GM23338 (cell line): ENCODE results near the gene NCOA7. TPM values are rescaled to one million over a fixed set of nuclear protein-coding genes. Genes with fewer than 3 reads are reported as not detected.

ENCODE experiments used
- ATAC-seq: fragments of 200-7000 bp; cut with Tn5 transposase; 3 replicates; pipeline ENCODE4 v1.9.1; 2020
- DNase-seq: peaks from one replicate; pipeline ENCODE4 v3.0.0-alpha.2; 2015; ENCODE audit warnings: low spot score
- H2AFZ ChIP-seq: fragments of 200-600 bp; sonication (generic); 2 replicates; pipeline ENCODE4 v1.8.0; 2016; ENCODE audit warnings: antibody characterized with exemption, mild to moderate bottlenecking, moderate library complexity
- H3F3A ChIP-seq: fragments of 200-600 bp; sonication (generic); replicated peaks from 2 replicates; pipeline ENCODE4 v1.8.0; 2017; ENCODE audit warnings: antibody characterized with exemption, mixed run types, low read depth
- H3K27ac ChIP-seq: fragments of 200-600 bp; sonication (generic); 2 replicates; pipeline ENCODE4 v1.6.1; 2016; ENCODE audit warnings: low read depth
- H3K27me3 ChIP-seq: fragments of 200-600 bp; sonication (generic); 2 replicates; pipeline ENCODE4 v1.8.0; 2016; ENCODE audit warnings: mild to moderate bottlenecking, mixed run types, moderate library complexity; ENCODE audit not compliant: insufficient read depth
- H3K36me3 ChIP-seq: fragments of 200-600 bp; sonication (generic); 2 replicates; pipeline ENCODE4 v1.8.0; 2016; ENCODE audit warnings: mild to moderate bottlenecking; ENCODE audit not compliant: insufficient read depth
- H3K4me1 ChIP-seq: fragments of 200-600 bp; sonication (generic); 2 replicates; pipeline ENCODE4 v1.8.0; 2016; ENCODE audit warnings: mild to moderate bottlenecking, moderate library complexity; ENCODE audit not compliant: insufficient read depth
- H3K4me2 ChIP-seq: fragments of 200-600 bp; sonication (generic); 2 replicates; pipeline ENCODE4 v1.7.1; 2017; ENCODE audit warnings: mixed run types
- H3K4me3 ChIP-seq: fragments of 200-600 bp; sonication (generic); 2 replicates; pipeline ENCODE4 v1.6.1; 2016; ENCODE audit warnings: mixed run types
- H3K79me2 ChIP-seq: fragments of 200-600 bp; sonication (generic); replicated peaks from 2 replicates; pipeline ENCODE4 v1.8.0; 2017; ENCODE audit warnings: mild to moderate bottlenecking; ENCODE audit not compliant: insufficient read depth
- H3K9me2 ChIP-seq: fragments of 200-600 bp; sonication (generic); 2 replicates; pipeline ENCODE4 v1.8.0; 2017; ENCODE audit not compliant: insufficient read depth
- H4K20me1 ChIP-seq: fragments of 200-600 bp; sonication (generic); replicated peaks from 2 replicates; pipeline ENCODE4 v1.8.0; 2017; ENCODE audit warnings: mild to moderate bottlenecking; ENCODE audit not compliant: insufficient read depth
- H3K27ac Mint-ChIP-seq: 2 replicates; pipeline ENCODE4 v1.8.0; 2020; ENCODE audit warnings: inconsistent platforms, mild to moderate bottlenecking, moderate library complexity, mixed read lengths
- H3K27me3 Mint-ChIP-seq: 3 replicates; pipeline ENCODE4 v1.8.0; 2022; ENCODE audit warnings: low read depth, mild to moderate bottlenecking, moderate library complexity, mixed read lengths, inconsistent platforms; ENCODE audit not compliant: insufficient read depth, poor library complexity
- H3K36me3 Mint-ChIP-seq: 3 replicates; pipeline ENCODE4 v1.8.0; 2021; ENCODE audit warnings: low read depth, mild to moderate bottlenecking, inconsistent platforms, moderate library complexity, mixed read lengths
- H3K4me1 Mint-ChIP-seq: 3 replicates; pipeline ENCODE4 v1.8.0; 2020; ENCODE audit warnings: mild to moderate bottlenecking, inconsistent platforms, mixed read lengths
- H3K4me3 Mint-ChIP-seq: 3 replicates; pipeline ENCODE4 v1.8.0; 2021; ENCODE audit warnings: moderate library complexity, mild to moderate bottlenecking, inconsistent platforms, mixed read lengths
- H3K9me3 Mint-ChIP-seq: 3 replicates; pipeline ENCODE4 v1.8.0; 2020; ENCODE audit warnings: moderate library complexity, mild to moderate bottlenecking, inconsistent platforms, mixed read lengths
- EZH2 ChIP-seq: fragments of 200-600 bp; sonication (generic); IDR thresholded peaks from one replicate; pipeline ENCODE4 v1.8.0; 2017; ENCODE audit warnings: antibody characterized with exemption, mild to moderate bottlenecking, low read depth; ENCODE audit not compliant: unreplicated experiment
- JUNB ChIP-seq: IDR thresholded peaks from one replicate; pipeline ENCODE4 v1.6.1; 2016; ENCODE audit warnings: antibody characterized with exemption; ENCODE audit not compliant: unreplicated experiment
- POLR2AphosphoS5 ChIP-seq: IDR thresholded peaks from 2 replicates; pipeline ENCODE4 v1.6.1; 2016; ENCODE audit warnings: antibody characterized with exemption, low read depth
- REST ChIP-seq: IDR thresholded peaks from one replicate; pipeline ENCODE4 v1.6.1; 2018; ENCODE audit warnings: antibody characterized with exemption; ENCODE audit not compliant: unreplicated experiment
- STAT1 ChIP-seq: IDR thresholded peaks from one replicate; pipeline ENCODE4 v1.6.1; 2016; ENCODE audit warnings: antibody characterized with exemption; ENCODE audit not compliant: unreplicated experiment
- ZNF114 ChIP-seq: fragments of 250-450 bp; sonication (Bioruptor Pico); IDR thresholded peaks from 2 replicates; pipeline ENCODE4 v1.5.0; 2020; ENCODE audit warnings: mild to moderate bottlenecking, moderate library complexity
- ZNF331 ChIP-seq: fragments of 250-450 bp; sonication (Bioruptor Pico); IDR thresholded peaks from 2 replicates; pipeline ENCODE4 v1.5.0; 2020; ENCODE audit warnings: low read depth, mild to moderate bottlenecking, moderate library complexity
- ZNF462 ChIP-seq: fragments of 250-450 bp; sonication (Bioruptor Pico); IDR thresholded peaks from 2 replicates; pipeline ENCODE4 v1.5.0; 2020; ENCODE audit warnings: mild to moderate bottlenecking, moderate library complexity
- polyA plus RNA-seq: library from polyadenylated mRNA; unstranded; fragments of >200 nt; fragmentation: Nextera tagmentation; extraction: Ambion mirVana; gene quantifications from 2 replicates; pipeline ENCODE4 v1.2.1, GENCODE V29; 2016
- total RNA-seq: library from RNA; depleted of rRNA; stranded (reverse); fragments of >200 nt; shearing (Covaris generic); gene quantifications from 2 replicates; pipeline ENCODE4 v1.2.3, GENCODE V29; 2014

Gene NCOA7
- total and polyA plus RNA-seq, 2 experiments from 2014 or later, result 9.3 to 15.7 TPM

GRCh38 chr6:125955973-125956372, 165.2 kb downstream of the NCOA7 start:
- Histone ChIP-seq H4K20me1 (no peaks in the 10 kb centered on the region), H3K9me2 (no peaks in the 10 kb centered on the region), H3K4me1 (peaks cover 10% of the 10 kb centered on the region), H3K36me3 (no peaks in the 10 kb centered on the region), H2AFZ (peak overlapping the region; percentile 28), H3K27me3 (no peaks in the 10 kb centered on the region), H3K4me3 (peak overlapping the region; percentile 92), H3K4me2 (peak overlapping the region; percentile 77), H3K27ac (no peak overlapping the region), H3F3A (no peaks in the 10 kb centered on the region), H3K79me2 (no peaks in the 10 kb centered on the region)
- no peak for ATAC-seq
- peaks cover 2% of the 10 kb centered on the region; the same call in 1 of the 3 replicates for H3K4me1 Mint-ChIP-seq
- peaks cover 16% of the 10 kb centered on the region for H3K9me3 Mint-ChIP-seq
- H3K27ac Mint-ChIP-seq, result no peak overlapping the region
- H3K4me3 Mint-ChIP-seq, result no peak overlapping the region; the same call in 2 of the 3 replicates
- no peak for TF ChIP-seq REST
- no peak for TF ChIP-seq STAT1
- no peak for TF ChIP-seq ZNF462 (CRISPR knock-in tag)
- no peak for TF ChIP-seq EZH2
- TF ChIP-seq ZNF331 (CRISPR knock-in tag), result no peak
- no peak for TF ChIP-seq POLR2AphosphoS5
- no peak for TF ChIP-seq JUNB
- no peak for TF ChIP-seq ZNF114 (CRISPR knock-in tag)
- DNase-seq, result no peak
- peaks cover 5% of the 10 kb centered on the region; the same call in 2 of the 3 replicates for H3K36me3 Mint-ChIP-seq
- H3K27me3 Mint-ChIP-seq, result peaks cover 3% of the 10 kb centered on the region
